GM23338 (cell line): ENCODE data around the gene TNFRSF12A. TPM values are rescaled to one million over a fixed set of nuclear protein-coding genes. Genes with fewer than 3 reads are reported as not detected.

Experiments used
- ATAC-seq: fragments of 200-7000 bp; cut with Tn5 transposase; 3 replicates; pipeline ENCODE4 v1.9.1; 2020
- DNase-seq: peaks from one replicate; pipeline ENCODE4 v3.0.0-alpha.2; 2015; ENCODE audit warnings: low spot score
- H2AFZ ChIP-seq: fragments of 200-600 bp; sonication (generic); 2 replicates; pipeline ENCODE4 v1.8.0; 2016; ENCODE audit warnings: antibody characterized with exemption, mild to moderate bottlenecking, moderate library complexity
- H3F3A ChIP-seq: fragments of 200-600 bp; sonication (generic); replicated peaks from 2 replicates; pipeline ENCODE4 v1.8.0; 2017; ENCODE audit warnings: antibody characterized with exemption, mixed run types, low read depth
- H3K27ac ChIP-seq: fragments of 200-600 bp; sonication (generic); 2 replicates; pipeline ENCODE4 v1.6.1; 2016; ENCODE audit warnings: low read depth
- H3K27me3 ChIP-seq: fragments of 200-600 bp; sonication (generic); 2 replicates; pipeline ENCODE4 v1.8.0; 2016; ENCODE audit warnings: mild to moderate bottlenecking, mixed run types, moderate library complexity; ENCODE audit not compliant: insufficient read depth
- H3K36me3 ChIP-seq: fragments of 200-600 bp; sonication (generic); 2 replicates; pipeline ENCODE4 v1.8.0; 2016; ENCODE audit warnings: mild to moderate bottlenecking; ENCODE audit not compliant: insufficient read depth
- H3K4me1 ChIP-seq: fragments of 200-600 bp; sonication (generic); 2 replicates; pipeline ENCODE4 v1.8.0; 2016; ENCODE audit warnings: mild to moderate bottlenecking, moderate library complexity; ENCODE audit not compliant: insufficient read depth
- H3K4me2 ChIP-seq: fragments of 200-600 bp; sonication (generic); 2 replicates; pipeline ENCODE4 v1.7.1; 2017; ENCODE audit warnings: mixed run types
- H3K4me3 ChIP-seq: fragments of 200-600 bp; sonication (generic); 2 replicates; pipeline ENCODE4 v1.6.1; 2016; ENCODE audit warnings: mixed run types
- H3K79me2 ChIP-seq: fragments of 200-600 bp; sonication (generic); replicated peaks from 2 replicates; pipeline ENCODE4 v1.8.0; 2017; ENCODE audit warnings: mild to moderate bottlenecking; ENCODE audit not compliant: insufficient read depth
- H3K9me2 ChIP-seq: fragments of 200-600 bp; sonication (generic); 2 replicates; pipeline ENCODE4 v1.8.0; 2017; ENCODE audit not compliant: insufficient read depth
- H4K20me1 ChIP-seq: fragments of 200-600 bp; sonication (generic); replicated peaks from 2 replicates; pipeline ENCODE4 v1.8.0; 2017; ENCODE audit warnings: mild to moderate bottlenecking; ENCODE audit not compliant: insufficient read depth
- H3K27ac Mint-ChIP-seq: 2 replicates; pipeline ENCODE4 v1.8.0; 2020; ENCODE audit warnings: inconsistent platforms, mild to moderate bottlenecking, moderate library complexity, mixed read lengths
- H3K27me3 Mint-ChIP-seq: 3 replicates; pipeline ENCODE4 v1.8.0; 2022; ENCODE audit warnings: low read depth, mild to moderate bottlenecking, moderate library complexity, mixed read lengths, inconsistent platforms; ENCODE audit not compliant: insufficient read depth, poor library complexity
- H3K36me3 Mint-ChIP-seq: 3 replicates; pipeline ENCODE4 v1.8.0; 2021; ENCODE audit warnings: low read depth, mild to moderate bottlenecking, inconsistent platforms, moderate library complexity, mixed read lengths
- H3K4me1 Mint-ChIP-seq: 3 replicates; pipeline ENCODE4 v1.8.0; 2020; ENCODE audit warnings: mild to moderate bottlenecking, inconsistent platforms, mixed read lengths
- H3K4me3 Mint-ChIP-seq: 3 replicates; pipeline ENCODE4 v1.8.0; 2021; ENCODE audit warnings: moderate library complexity, mild to moderate bottlenecking, inconsistent platforms, mixed read lengths
- H3K9me3 Mint-ChIP-seq: 3 replicates; pipeline ENCODE4 v1.8.0; 2020; ENCODE audit warnings: moderate library complexity, mild to moderate bottlenecking, inconsistent platforms, mixed read lengths
- CREB1 ChIP-seq: fragments of 250-450 bp; sonication (Bioruptor Pico); IDR thresholded peaks from 2 replicates; pipeline ENCODE4 v1.5.0; 2020; ENCODE audit warnings: low read depth, mild to moderate bottlenecking, moderate library complexity
- ETS1 ChIP-seq: IDR thresholded peaks from 2 replicates; pipeline ENCODE4 v1.6.1; 2016; ENCODE audit warnings: antibody characterized with exemption
- EZH2 ChIP-seq: fragments of 200-600 bp; sonication (generic); IDR thresholded peaks from one replicate; pipeline ENCODE4 v1.8.0; 2017; ENCODE audit warnings: antibody characterized with exemption, mild to moderate bottlenecking, low read depth; ENCODE audit not compliant: unreplicated experiment
- EZH2phosphoT487 ChIP-seq: fragments of 200-600 bp; sonication (generic); IDR thresholded peaks from one replicate; pipeline ENCODE4 v1.8.1; 2018; ENCODE audit warnings: antibody characterized with exemption; ENCODE audit not compliant: unreplicated experiment
- NANOG ChIP-seq: IDR thresholded peaks from 2 replicates; pipeline ENCODE4 v1.6.1; 2016; ENCODE audit warnings: antibody characterized with exemption, borderline replicate concordance
- POLR2AphosphoS5 ChIP-seq: IDR thresholded peaks from 2 replicates; pipeline ENCODE4 v1.6.1; 2016; ENCODE audit warnings: antibody characterized with exemption, low read depth
- REST ChIP-seq: IDR thresholded peaks from one replicate; pipeline ENCODE4 v1.6.1; 2018; ENCODE audit warnings: antibody characterized with exemption; ENCODE audit not compliant: unreplicated experiment
- ZNF114 ChIP-seq: fragments of 250-450 bp; sonication (Bioruptor Pico); IDR thresholded peaks from 2 replicates; pipeline ENCODE4 v1.5.0; 2020; ENCODE audit warnings: mild to moderate bottlenecking, moderate library complexity
- polyA plus RNA-seq: library from polyadenylated mRNA; unstranded; fragments of >200 nt; fragmentation: Nextera tagmentation; extraction: Ambion mirVana; gene quantifications from 2 replicates; pipeline ENCODE4 v1.2.1, GENCODE V29; 2016
- total RNA-seq: library from RNA; depleted of rRNA; stranded (reverse); fragments of >200 nt; shearing (Covaris generic); gene quantifications from 2 replicates; pipeline ENCODE4 v1.2.3, GENCODE V29; 2014
- TF ChIP-seq, protein P1 (sequence below), 2 experiments: fragments of 200-600 bp in 1 of 2; sonication (generic) in 1 of 2; conservative IDR thresholded peaks; 2 replicates each; pipeline versions ENCODE4 v1.5.1 to v1.6.1; 2016 to 2017; ENCODE audit warnings: antibody characterized with exemption in 2 of 2, low read depth in 2 of 2, mild to moderate bottlenecking in 2 of 2, moderate library complexity in 1 of 2

TNFRSF12A gene
- total and polyA plus RNA-seq, 2 experiments from 2014 or later: 78.0 to 152 TPM

DNA sequence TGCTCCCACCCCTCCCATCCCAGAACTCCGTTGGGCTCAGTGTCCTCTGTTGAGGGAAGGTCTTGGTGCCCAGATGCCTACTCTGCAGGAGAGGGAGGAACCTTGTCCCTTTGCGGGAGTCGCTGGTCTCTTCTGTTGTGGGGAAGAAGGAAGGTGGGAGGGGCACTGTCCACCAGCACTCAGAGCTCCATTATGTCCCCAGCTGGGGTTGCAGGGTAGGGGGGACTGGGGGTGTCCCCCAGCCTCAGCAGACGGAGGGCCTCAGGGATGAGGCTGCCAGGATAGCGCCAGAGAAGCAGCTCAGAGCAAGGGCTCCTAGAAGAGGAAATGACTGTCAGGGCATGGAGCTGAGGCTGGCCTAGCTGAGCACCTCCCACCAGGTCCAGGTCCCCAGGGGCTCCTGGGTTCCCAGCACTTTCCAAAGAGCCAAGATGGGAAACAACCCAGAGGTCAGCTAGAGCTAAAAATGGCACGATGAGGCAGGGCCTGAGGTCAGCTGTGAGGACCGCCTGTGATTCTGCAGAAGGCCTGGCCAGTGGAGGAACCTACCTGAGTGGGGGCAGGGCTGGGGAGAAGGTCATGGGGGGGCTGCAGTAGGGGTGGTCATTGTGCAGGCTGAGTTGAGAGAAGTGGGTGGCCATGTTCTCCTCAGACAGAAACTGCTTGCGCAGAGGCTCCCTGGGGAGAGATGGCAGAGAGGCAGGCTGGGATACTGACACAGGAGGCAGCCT is 2.7 kb downstream of the TNFRSF12A start:
- H3K79me2 ChIP-seq: peaks cover 18% of the 10 kb centered on the region
- H2AFZ ChIP-seq: no peak overlapping the region
- peak overlapping the region; percentile 99 for H3K27ac ChIP-seq
- H3K36me3 ChIP-seq: no peaks in the 10 kb centered on the region
- H3K4me2 ChIP-seq: peak overlapping the region; percentile 97
- no peaks in the 10 kb centered on the region; the same call in 1 of the 3 replicates for H3K9me3 Mint-ChIP-seq
- H3K27me3 ChIP-seq: no peaks in the 10 kb centered on the region; the same call in 1 of the 2 replicates
- peak overlapping the region; percentile 98 for H3K27ac Mint-ChIP-seq
- H3K9me2 ChIP-seq: no peaks in the 10 kb centered on the region
- H3K4me1 Mint-ChIP-seq: peaks cover 31% of the 10 kb centered on the region
- ATAC-seq (no peak), DNase-seq (no peak)
- peaks cover 37% of the 10 kb centered on the region for H3K4me1 ChIP-seq
- peaks cover 44% of the 10 kb centered on the region for H3K36me3 Mint-ChIP-seq
- TF ChIP-seq REST (no peak), POLR2AphosphoS5 (peak; percentile 58)
- peaks cover 48% of the 10 kb centered on the region for H3K27me3 Mint-ChIP-seq
- H4K20me1 ChIP-seq: peaks cover 20% of the 10 kb centered on the region
- peak overlapping the region; percentile 85 for H3K4me3 ChIP-seq
- H3F3A ChIP-seq: peaks cover 60% of the 10 kb centered on the region
- peak overlapping the region; percentile 96 for H3K4me3 Mint-ChIP-seq

- Mint-ChIP-seq H3K4me3 (peak overlapping the region; percentile 96), H3K4me1 (peaks cover 31% of the 10 kb centered on the region), H3K36me3 (peaks cover 44% of the 10 kb centered on the region), H3K27me3 (peaks cover 45% of the 10 kb centered on the region), H3K27ac (peak overlapping the region; percentile 98), H3K9me3 (no peaks in the 10 kb centered on the region; the same call in 1 of the 3 replicates)
- no peaks in the 10 kb centered on the region; the same call in 1 of the 2 replicates for H3K27me3 ChIP-seq
- peak overlapping the region; percentile 97 for H3K4me2 ChIP-seq
- H3K79me2 ChIP-seq: peaks cover 17% of the 10 kb centered on the region; the same call in 1 of the 2 replicates
- H3K27ac ChIP-seq: peak overlapping the region; percentile 99
- H3K36me3 ChIP-seq: no peaks in the 10 kb centered on the region
- H3K4me3 ChIP-seq: peak overlapping the region; percentile 85
- peaks cover 37% of the 10 kb centered on the region for H3K4me1 ChIP-seq
- ATAC-seq (no peak), DNase-seq (peak; percentile 66)
- H3K9me2 ChIP-seq: no peaks in the 10 kb centered on the region
- peaks cover 20% of the 10 kb centered on the region for H4K20me1 ChIP-seq
- H3F3A ChIP-seq: peaks cover 61% of the 10 kb centered on the region
- TF ChIP-seq ZNF114 (CRISPR knock-in tag): no peak
- TF ChIP-seq, protein P1, sequence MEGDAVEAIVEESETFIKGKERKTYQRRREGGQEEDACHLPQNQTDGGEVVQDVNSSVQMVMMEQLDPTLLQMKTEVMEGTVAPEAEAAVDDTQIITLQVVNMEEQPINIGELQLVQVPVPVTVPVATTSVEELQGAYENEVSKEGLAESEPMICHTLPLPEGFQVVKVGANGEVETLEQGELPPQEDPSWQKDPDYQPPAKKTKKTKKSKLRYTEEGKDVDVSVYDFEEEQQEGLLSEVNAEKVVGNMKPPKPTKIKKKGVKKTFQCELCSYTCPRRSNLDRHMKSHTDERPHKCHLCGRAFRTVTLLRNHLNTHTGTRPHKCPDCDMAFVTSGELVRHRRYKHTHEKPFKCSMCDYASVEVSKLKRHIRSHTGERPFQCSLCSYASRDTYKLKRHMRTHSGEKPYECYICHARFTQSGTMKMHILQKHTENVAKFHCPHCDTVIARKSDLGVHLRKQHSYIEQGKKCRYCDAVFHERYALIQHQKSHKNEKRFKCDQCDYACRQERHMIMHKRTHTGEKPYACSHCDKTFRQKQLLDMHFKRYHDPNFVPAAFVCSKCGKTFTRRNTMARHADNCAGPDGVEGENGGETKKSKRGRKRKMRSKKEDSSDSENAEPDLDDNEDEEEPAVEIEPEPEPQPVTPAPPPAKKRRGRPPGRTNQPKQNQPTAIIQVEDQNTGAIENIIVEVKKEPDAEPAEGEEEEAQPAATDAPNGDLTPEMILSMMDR (conservative IDR thresholded peaks at IDR 0.05; ENCODE audit: low read depth in 2 of 2): no peak
- no peak for TF ChIP-seq EZH2
- TF ChIP-seq EZH2phosphoT487: no peak
- TF ChIP-seq ETS1: no peak
- TF ChIP-seq CREB1: no peak
- TF ChIP-seq POLR2AphosphoS5: no peak
- no peak for TF ChIP-seq NANOG
- no peak overlapping the region for H2AFZ ChIP-seq
These were observed 3.2 kb downstream of the TNFRSF12A start for GRCh38 chr16:3023415-3023668.
